T-cell (primary cell): ENCODE results near the gene ASB18. TPM values are rescaled to one million over a fixed set of nuclear protein-coding genes. Genes with fewer than 3 reads are reported as not detected.

Source experiments
- ATAC-seq, 4 experiments: fragments of 200-7000 bp in 3 of 4; fragments of 150-1000 bp in 1 of 4; cut with Tn5 transposase; replicated peaks in 1 of 4; 1 replicate in 3 of 4; 2 replicates in 1 of 4; pipeline ENCODE4 v1.10.0; 2021; ENCODE audit warnings: moderate library complexity in 3 of 4, mild to moderate bottlenecking in 2 of 4, moderate number of reproducible peaks in 1 of 4
- CTCF ChIA-PET, 2 donors: fragments of 300-600 bp; sonication (Branson Sonifier 250); formaldehyde crosslinking; loops; one replicate each; lab custom pipeline; 2022; ENCODE audit warnings: antibody characterized with exemption in 2 of 2; lab: Charles Lee
- POLR2A ChIA-PET, 2 donors: fragments of 300-600 bp; sonication (Branson Sonifier 250); formaldehyde crosslinking; loops; one replicate each; lab custom pipeline; 2022; ENCODE audit warnings: antibody characterized with exemption in 2 of 2; lab: Charles Lee
- DNase-seq, 35 experiments: peaks; one replicate each; pipeline versions ENCODE4 v3.0.0 to v3.0.0-alpha.2; 2013 to 2023
- H3K27ac ChIP-seq: one replicate; pipeline ENCODE4 v1.5.1; 2013; ENCODE audit warnings: low read length
- H3K27me3 ChIP-seq, 2 experiments: replicated peaks in 1 of 2; 1 replicate in 1 of 2; 2 replicates in 1 of 2; pipeline versions ENCODE4 v1.6.1 to v1.7.0; 2013; ENCODE audit warnings: low read length in 1 of 2, mixed read lengths in 1 of 2; ENCODE audit not compliant: control insufficient read depth in 2 of 2, insufficient read depth in 2 of 2; ENCODE audit errors: extremely low read depth in 1 of 2
- H3K36me3 ChIP-seq, 2 donors: 1 replicate in 1 of 2; 2 replicates in 1 of 2; pipeline versions ENCODE4 v1.6.1 to v1.7.0; 2013; ENCODE audit warnings: low read length in 1 of 2; ENCODE audit not compliant: control insufficient read depth in 2 of 2, insufficient read depth in 1 of 2; ENCODE audit errors: extremely low read depth in 1 of 2
- H3K4me1 ChIP-seq, 2 experiments: 1 replicate in 1 of 2; 2 replicates in 1 of 2; pipeline versions ENCODE4 v1.6.1 to v1.7.0; 2013; ENCODE audit warnings: low read length in 2 of 2, mixed read lengths in 1 of 2; ENCODE audit not compliant: insufficient read depth in 2 of 2, control insufficient read depth in 1 of 2; ENCODE audit errors: extremely low read depth in 1 of 2
- H3K4me3 ChIP-seq, 2 donors: 1 replicate in 1 of 2; 2 replicates in 1 of 2; pipeline versions ENCODE4 v1.5.1 to v1.7.0; 2013; ENCODE audit warnings: mild to moderate bottlenecking in 2 of 2, low read length in 1 of 2, moderate library complexity in 1 of 2; ENCODE audit not compliant: control insufficient read depth in 1 of 2; ENCODE audit errors: extremely low read depth in 1 of 2
- H3K9me3 ChIP-seq: 2 replicates; pipeline ENCODE4 v1.7.0; 2013
- H3K27ac Mint-ChIP-seq, 2 donors: one replicate each; pipeline ENCODE4 v1.8.0; 2020 to 2021; ENCODE audit warnings: mild to moderate bottlenecking in 2 of 2, mixed read lengths in 2 of 2
- H3K27me3 Mint-ChIP-seq, 2 donors: one replicate each; pipeline ENCODE4 v1.8.0; 2021 to 2022; ENCODE audit warnings: mixed read lengths in 2 of 2
- H3K36me3 Mint-ChIP-seq: one replicate; pipeline ENCODE4 v1.8.0; 2021; ENCODE audit warnings: mixed read lengths
- H3K4me1 Mint-ChIP-seq, 3 donors: one replicate each; pipeline ENCODE4 v1.8.0; 2020 to 2022; ENCODE audit warnings: mixed read lengths in 3 of 3, mild to moderate bottlenecking in 1 of 3
- H3K4me3 Mint-ChIP-seq, 3 donors: one replicate each; pipeline ENCODE4 v1.8.0; 2020 to 2022; ENCODE audit warnings: mild to moderate bottlenecking in 3 of 3, mixed read lengths in 3 of 3, moderate library complexity in 3 of 3
- H3K9me3 Mint-ChIP-seq, 3 donors: one replicate each; pipeline ENCODE4 v1.8.0; 2020 to 2022; ENCODE audit warnings: mixed read lengths in 3 of 3
- WGBS: methylation state at CpG from one replicate; pipeline ENCODE4 v1.1.5; 2013; ENCODE audit warnings: missing lambda C conversion rate; ENCODE audit not compliant: insufficient coverage; 5-methylcytosine and 5-hydroxymethylcytosine counted together
- total RNA-seq, 35 experiments: library from RNA in 6 of 35; stranded (reverse) in 6 of 35; fragments of 120-200 nt in 1 of 35; gene quantifications; one replicate each; pipeline versions ENCODE4 v1.2.1 to v1.2.4 and lab custom pipeline; 2013 to 2026

ASB18 gene
- total RNA-seq (not detected), total RNA-seq (lab: John Stamatoyannopoulos, UW) (0 to 0.08 (median 0) reads per million in 29 experiments)
- total RNA-seq (2013): not detected

- Mint-ChIP-seq H3K9me3 (peaks cover 4 to 6% (median 5%) of the 10 kb centered on the region in 3 donors), H3K4me3 (no peak within 1 kb of the TSS), H3K27me3 (peaks cover 26 to 37% of the 10 kb centered on the region in 2 donors), H3K27ac (no peak within 1 kb of the TSS), H3K4me1 (no peaks in the 10 kb centered on the region), H3K36me3 (no peaks in the 10 kb centered on the region)
- Histone ChIP-seq H3K4me3 (no peak within 1 kb of the TSS), H3K36me3 (no peaks in the 10 kb centered on the region), H3K4me1 (no peaks in the 10 kb centered on the region), H3K9me3 (no peaks in the 10 kb centered on the region), H3K27me3 (peaks cover 8 to 24% of the 10 kb centered on the region in 2 experiments), H3K27ac (no peak within 1 kb of the TSS)
- 67% methylated on average over 1 of the region's 8 CpGs for WGBS
- CTCF ChIA-PET: no interaction called here
- POLR2A ChIA-PET: no interaction called here
- no peak for DNase-seq
- no peak for ATAC-seq
Observed at GRCh38 chr2:236264256-236264655, at the start of gene ASB18. Gene ASB18, minus strand, starts transcription at chr2:236264406. Its CDS starts 61 bp downstream, at chr2:236264345.

DNA sequence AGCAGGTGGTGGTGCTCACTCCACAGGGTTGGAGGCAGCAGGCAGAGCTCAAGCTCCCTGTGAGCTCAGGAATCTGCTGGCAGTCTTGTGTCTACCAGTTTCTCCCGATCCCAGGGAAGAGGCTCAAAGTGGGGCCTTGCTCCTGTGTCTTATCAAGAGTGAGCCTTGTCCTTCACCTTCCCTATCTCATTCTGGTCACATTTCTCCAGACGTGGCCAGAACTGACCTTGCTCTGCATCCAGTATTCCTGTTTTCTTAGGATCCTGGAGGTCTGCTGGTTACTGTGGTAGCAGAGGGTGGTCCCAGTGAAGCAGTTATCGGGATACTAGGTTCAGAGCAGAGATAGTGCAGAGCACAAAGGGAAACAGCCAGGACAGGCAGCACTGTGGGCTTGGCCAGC is 47.1 kb upstream of the ASB18 start:
- ChIA-PET POLR2A (no interaction called here), CTCF (no interaction called here)

DNA sequence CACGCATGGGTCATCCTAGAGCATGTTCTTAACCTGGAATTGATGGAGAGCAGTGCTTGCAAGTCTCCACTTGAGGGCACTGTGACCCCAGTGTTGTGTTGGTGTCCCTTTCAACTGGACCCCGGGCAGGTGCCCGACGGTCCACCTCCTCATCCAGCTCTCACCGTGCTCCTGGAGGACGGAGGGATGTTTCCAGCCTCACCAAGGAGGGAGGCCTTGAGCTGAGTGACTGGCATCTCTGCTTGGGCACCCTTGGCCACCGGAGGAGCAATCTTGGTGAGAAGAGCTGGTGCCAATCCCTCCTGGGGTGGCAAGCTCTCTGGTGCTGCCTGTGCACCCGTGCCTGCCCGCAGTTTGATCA is 45.4 kb upstream of the ASB18 start:
- Mint-ChIP-seq H3K9me3 (peaks cover 0 to 12% (median 3%) of the 10 kb centered on the region in 3 donors), H3K27me3 (peaks cover 15 to 17% of the 10 kb centered on the region in 2 donors), H3K27ac (no peak overlapping the region), H3K4me3 (no peak overlapping the region), H3K36me3 (no peaks in the 10 kb centered on the region), H3K4me1 (no peaks in the 10 kb centered on the region)
- ATAC-seq (no peak), DNase-seq (peak in 1 of 35 experiments; percentile 3)
- Histone ChIP-seq H3K4me1 (no peaks in the 10 kb centered on the region), H3K27me3 (peaks cover 0 to 33% of the 10 kb centered on the region in 2 experiments), H3K36me3 (no peaks in the 10 kb centered on the region), H3K9me3 (no peaks in the 10 kb centered on the region), H3K4me3 (no peak overlapping the region), H3K27ac (no peak overlapping the region)
- 40% methylated on average over 8 of the region's 9 CpGs for WGBS
- ChIA-PET CTCF (interaction anchor here in 1 of 2 donors (1.1 kb wide), 1 partner anchor 762 kb away, joined by 3 read pairs; no protein-coding TSS in a partner anchor), POLR2A (no interaction called here)

More for the DNA sequence above, 47.1 kb upstream of the ASB18 start:
- Histone ChIP-seq H3K27me3 (peaks cover 0 to 26% of the 10 kb centered on the region in 2 experiments), H3K9me3 (no peaks in the 10 kb centered on the region), H3K27ac (no peak overlapping the region), H3K36me3 (no peaks in the 10 kb centered on the region), H3K4me3 (no peak overlapping the region), H3K4me1 (no peaks in the 10 kb centered on the region)
- DNase-seq (no peak), ATAC-seq (no peak)
- no peak overlapping the region for H3K27ac Mint-ChIP-seq
- H3K27me3 Mint-ChIP-seq: peaks cover 14 to 17% of the 10 kb centered on the region in 2 donors
- WGBS: 67% methylated on average over 1 of the region's 3 CpGs
- no peak overlapping the region for H3K4me3 Mint-ChIP-seq
- H3K9me3 Mint-ChIP-seq: peaks cover 0 to 12% (median 3%) of the 10 kb centered on the region in 3 donors
- H3K36me3 Mint-ChIP-seq: no peaks in the 10 kb centered on the region
- H3K4me1 Mint-ChIP-seq: no peaks in the 10 kb centered on the region

- no peak for DNase-seq
- CTCF ChIA-PET: interaction anchor here in 1 of 2 donors (1.1 kb wide), 1 partner anchor 762 kb away, joined by 3 read pairs; no protein-coding TSS in a partner anchor
Observed at GRCh38 chr2:236308855-236309668, 44.9 kb upstream of the ASB18 start.

GRCh38 chr2:236307641-236308040 is 43.4 kb upstream of the ASB18 start:
- H3K4me1 ChIP-seq: no peaks in the 10 kb centered on the region
- Mint-ChIP-seq H3K27ac (no peak overlapping the region), H3K4me3 (no peak overlapping the region), H3K4me1 (no peaks in the 10 kb centered on the region), H3K27me3 (peaks cover 14% of the 10 kb centered on the region in 2 donors), H3K36me3 (no peaks in the 10 kb centered on the region), H3K9me3 (peaks cover 0 to 4% (median 0%) of the 10 kb centered on the region in 3 donors)
- POLR2A ChIA-PET: no interaction called here
- ATAC-seq: no peak
- peaks cover 2 to 33% of the 10 kb centered on the region in 2 experiments for H3K27me3 ChIP-seq
- no peaks in the 10 kb centered on the region for H3K36me3 ChIP-seq
- DNase-seq: no peak
- WGBS: 88% methylated on average over 11 of the region's 12 CpGs
- no peak overlapping the region for H3K4me3 ChIP-seq
- H3K27ac ChIP-seq: no peak overlapping the region
- H3K9me3 ChIP-seq: no peaks in the 10 kb centered on the region
- CTCF ChIA-PET: no interaction called here

More at GRCh38 chr2:236308855-236309668, 44.9 kb upstream of the ASB18 start:
- H3K36me3 ChIP-seq: no peaks in the 10 kb centered on the region
- H3K4me3 Mint-ChIP-seq: no peak overlapping the region
- H3K4me3 ChIP-seq: no peak overlapping the region
- H3K27ac ChIP-seq: no peak overlapping the region
- no peaks in the 10 kb centered on the region for H3K4me1 ChIP-seq
- no peaks in the 10 kb centered on the region for H3K9me3 ChIP-seq
- H3K27ac Mint-ChIP-seq: no peak overlapping the region
- H3K9me3 Mint-ChIP-seq: peaks cover 0 to 10% (median 3%) of the 10 kb centered on the region in 3 donors
- POLR2A ChIA-PET: no interaction called here
- no peaks in the 10 kb centered on the region for H3K4me1 Mint-ChIP-seq
- H3K27me3 Mint-ChIP-seq: peaks cover 15 to 16% of the 10 kb centered on the region in 2 donors
- 93% methylated on average over 10 of the region's 19 CpGs for WGBS
- no peaks in the 10 kb centered on the region for H3K36me3 Mint-ChIP-seq
- peaks cover 0 to 33% of the 10 kb centered on the region in 2 experiments for H3K27me3 ChIP-seq
- no peak for ATAC-seq

DNA sequence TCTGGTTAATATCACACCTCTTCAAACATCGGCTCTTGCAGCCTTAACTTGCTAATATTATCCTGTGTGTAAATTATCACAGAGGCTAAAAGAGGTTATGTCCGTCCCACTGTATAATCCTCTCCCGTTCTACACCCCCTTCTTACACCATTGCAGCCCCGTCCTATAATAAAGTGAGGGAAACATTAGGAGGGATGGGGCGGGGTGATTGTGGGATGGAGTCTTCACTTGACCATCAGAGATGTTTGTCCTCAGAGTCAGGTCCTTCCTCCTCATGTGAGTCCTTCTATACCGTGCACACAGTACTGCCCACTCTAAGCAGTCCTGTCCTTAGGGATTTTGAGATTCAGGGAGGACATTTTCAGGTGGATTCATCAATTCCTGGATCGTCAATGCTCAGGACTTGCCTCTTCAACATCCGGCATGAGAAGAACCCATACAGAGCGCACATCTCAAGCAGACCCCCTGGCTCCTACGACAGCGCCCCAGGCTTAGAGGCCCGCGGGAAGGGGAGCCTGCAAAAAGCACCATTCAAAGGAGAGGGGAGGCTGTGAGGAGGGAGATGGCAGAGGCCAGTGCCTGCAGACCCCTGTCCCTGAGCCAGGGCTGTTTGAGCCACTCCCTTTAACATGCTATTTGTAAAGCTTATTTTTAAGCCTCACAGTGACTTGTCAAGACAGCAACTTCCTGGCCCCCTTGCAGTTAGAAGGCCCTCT is 42.8 kb upstream of the ASB18 start:
- Histone ChIP-seq H3K36me3 (no peaks in the 10 kb centered on the region), H3K4me3 (no peak overlapping the region), H3K4me1 (no peaks in the 10 kb centered on the region), H3K27ac (no peak overlapping the region), H3K27me3 (peaks cover 3 to 33% of the 10 kb centered on the region in 2 experiments), H3K9me3 (no peaks in the 10 kb centered on the region)
- Mint-ChIP-seq H3K36me3 (no peaks in the 10 kb centered on the region), H3K4me1 (no peaks in the 10 kb centered on the region), H3K9me3 (no peaks in the 10 kb centered on the region), H3K4me3 (no peak overlapping the region), H3K27me3 (peaks cover 19 to 20% of the 10 kb centered on the region in 2 donors), H3K27ac (no peak overlapping the region)
- WGBS: 88% methylated on average over 4 of the region's 13 CpGs
- DNase-seq (no peak), ATAC-seq (no peak)
- POLR2A ChIA-PET: no interaction called here
- CTCF ChIA-PET: no interaction called here
